ENCODE data around the gene MYO1F.

The MYO1F gene

GRCh38 chr19:8489561-8490394, 87.5 kb downstream of the MYO1F start:
- DNase-seq (no peak), ATAC-seq (no peak)
- peaks cover 39% of the 10 kb centered on the region for H3K4me1 Mint-ChIP-seq
- H3K27me3 Mint-ChIP-seq, result no peaks in the 10 kb centered on the region
- no peak overlapping the region for H3K27ac Mint-ChIP-seq
- no peaks in the 10 kb centered on the region for H3K9me3 Mint-ChIP-seq
- peaks cover 33% of the 10 kb centered on the region for H3K36me3 Mint-ChIP-seq (ENCODE audit: low read depth)
- H3K4me3 Mint-ChIP-seq, result no peak overlapping the region

- no peaks in the 10 kb centered on the region for H3K27me3 Mint-ChIP-seq
- peaks cover 45% of the 10 kb centered on the region for H3K36me3 Mint-ChIP-seq (ENCODE audit: low read depth)
- H3K4me3 Mint-ChIP-seq, result no peak overlapping the region
These were observed 88.9 kb downstream of the MYO1F start for GRCh38 chr19:8488365-8488764.

GRCh38 chr19:8487137-8487851, 89.9 kb downstream of the MYO1F start:
- peaks cover 52% of the 10 kb centered on the region for H3K36me3 Mint-ChIP-seq (ENCODE audit: low read depth)
- peak overlapping the region; percentile 92 for H3K27ac Mint-ChIP-seq
- H3K4me3 Mint-ChIP-seq, result peak overlapping the region; percentile 1
- H3K4me1 Mint-ChIP-seq, result peaks cover 37% of the 10 kb centered on the region
- DNase-seq, result peak; percentile 52
- H3K27me3 Mint-ChIP-seq, result no peaks in the 10 kb centered on the region
- peak; percentile 74 for ATAC-seq
- H3K9me3 Mint-ChIP-seq, result no peaks in the 10 kb centered on the region

More at GRCh38 chr19:8488365-8488764, 88.9 kb downstream of the MYO1F start:
- Mint-ChIP-seq H3K27ac (peak overlapping the region; percentile 92), H3K4me1 (peaks cover 35% of the 10 kb centered on the region), H3K9me3 (no peaks in the 10 kb centered on the region)
- no peak for ATAC-seq
- DNase-seq, result no peak

GRCh38 chr19:8486661-8487136, 90.5 kb downstream of the MYO1F start:
- Mint-ChIP-seq H3K4me1 (peaks cover 40% of the 10 kb centered on the region), H3K27me3 (no peaks in the 10 kb centered on the region), H3K36me3 (ENCODE audit: low read depth) (peaks cover 56% of the 10 kb centered on the region), H3K4me3 (peak overlapping the region; percentile 1), H3K9me3 (no peaks in the 10 kb centered on the region), H3K27ac (peak overlapping the region; percentile 92)
- ATAC-seq (no peak), DNase-seq (no peak)

GRCh38 chr19:8485561-8486371, 91.5 kb downstream of the MYO1F start:
- Mint-ChIP-seq H3K36me3 (ENCODE audit: low read depth) (peaks cover 65% of the 10 kb centered on the region), H3K4me3 (no peak overlapping the region), H3K9me3 (no peaks in the 10 kb centered on the region), H3K27ac (peak overlapping the region; percentile 92), H3K27me3 (no peaks in the 10 kb centered on the region), H3K4me1 (peaks cover 48% of the 10 kb centered on the region)
- no peak for ATAC-seq
- DNase-seq, result no peak

GRCh38 chr19:8484331-8484894, 92.8 kb downstream of the MYO1F start:
- Mint-ChIP-seq H3K27ac (no peak overlapping the region), H3K36me3 (ENCODE audit: low read depth) (peaks cover 71% of the 10 kb centered on the region), H3K4me1 (peaks cover 55% of the 10 kb centered on the region), H3K27me3 (no peaks in the 10 kb centered on the region), H3K9me3 (no peaks in the 10 kb centered on the region), H3K4me3 (no peak overlapping the region)
- no peak for ATAC-seq
- no peak for DNase-seq

GRCh38 chr19:8483165-8483564, 94.1 kb downstream of the MYO1F start:
- DNase-seq (no peak), ATAC-seq (no peak)
- H3K27me3 Mint-ChIP-seq, result no peaks in the 10 kb centered on the region
- H3K27ac Mint-ChIP-seq, result peak overlapping the region; percentile 2
- peaks cover 73% of the 10 kb centered on the region for H3K36me3 Mint-ChIP-seq (ENCODE audit: low read depth)
- peaks cover 66% of the 10 kb centered on the region for H3K4me1 Mint-ChIP-seq
- H3K9me3 Mint-ChIP-seq, result no peaks in the 10 kb centered on the region
- H3K4me3 Mint-ChIP-seq, result no peak overlapping the region

GRCh38 chr19:8482696-8483095, 94.5 kb downstream of the MYO1F start:
- peaks cover 66% of the 10 kb centered on the region for H3K4me1 Mint-ChIP-seq
- H3K36me3 Mint-ChIP-seq (ENCODE audit: low read depth), result peaks cover 73% of the 10 kb centered on the region
- no peak for ATAC-seq
- H3K27me3 Mint-ChIP-seq, result no peaks in the 10 kb centered on the region
- H3K9me3 Mint-ChIP-seq, result no peaks in the 10 kb centered on the region
- H3K27ac Mint-ChIP-seq, result peak overlapping the region; percentile 2
- DNase-seq, result no peak
- H3K4me3 Mint-ChIP-seq, result no peak overlapping the region

GRCh38 chr19:8481616-8482015, 95.6 kb downstream of the MYO1F start:
- H3K9me3 Mint-ChIP-seq, result no peaks in the 10 kb centered on the region
- no peak for DNase-seq
- H3K4me3 Mint-ChIP-seq, result no peak overlapping the region
- ATAC-seq, result no peak
- peak overlapping the region; percentile 70 for H3K27ac Mint-ChIP-seq
- peaks cover 65% of the 10 kb centered on the region for H3K4me1 Mint-ChIP-seq
- no peaks in the 10 kb centered on the region for H3K27me3 Mint-ChIP-seq
- peaks cover 71% of the 10 kb centered on the region for H3K36me3 Mint-ChIP-seq (ENCODE audit: low read depth)

GRCh38 chr19:8481201-8481600, 96.0 kb downstream of the MYO1F start:
- Mint-ChIP-seq H3K36me3 (ENCODE audit: low read depth) (peaks cover 70% of the 10 kb centered on the region), H3K27me3 (no peaks in the 10 kb centered on the region), H3K9me3 (no peaks in the 10 kb centered on the region), H3K27ac (peak overlapping the region; percentile 70), H3K4me3 (no peak overlapping the region), H3K4me1 (peaks cover 65% of the 10 kb centered on the region)
- ATAC-seq (peak; percentile 9), DNase-seq (no peak)

GRCh38 chr19:8478598-8478997, 98.6 kb downstream of the MYO1F start:
- H3K27me3 Mint-ChIP-seq, result no peaks in the 10 kb centered on the region
- no peak for ATAC-seq
- peaks cover 74% of the 10 kb centered on the region for H3K36me3 Mint-ChIP-seq (ENCODE audit: low read depth)
- no peak for DNase-seq
- no peaks in the 10 kb centered on the region for H3K9me3 Mint-ChIP-seq
- H3K27ac Mint-ChIP-seq, result peak overlapping the region; percentile 40
- H3K4me1 Mint-ChIP-seq, result peaks cover 70% of the 10 kb centered on the region
- no peak overlapping the region for H3K4me3 Mint-ChIP-seq

- Mint-ChIP-seq H3K27ac (peak overlapping the region; percentile 40), H3K27me3 (no peaks in the 10 kb centered on the region), H3K36me3 (ENCODE audit: low read depth) (peaks cover 73% of the 10 kb centered on the region), H3K4me1 (peaks cover 76% of the 10 kb centered on the region), H3K9me3 (no peaks in the 10 kb centered on the region), H3K4me3 (no peak overlapping the region)
- ATAC-seq, result no peak
- DNase-seq, result no peak
These were observed 99.4 kb downstream of the MYO1F start for GRCh38 chr19:8477889-8478288.

GRCh38 chr19:8476524-8476923, 100.7 kb downstream of the MYO1F start:
- no peak overlapping the region for H3K4me3 Mint-ChIP-seq
- H3K36me3 Mint-ChIP-seq (ENCODE audit: low read depth), result peaks cover 72% of the 10 kb centered on the region
- no peaks in the 10 kb centered on the region for H3K9me3 Mint-ChIP-seq
- H3K27ac Mint-ChIP-seq, result peak overlapping the region; percentile 53
- DNase-seq (no peak), ATAC-seq (peak; percentile 19)
- H3K4me1 Mint-ChIP-seq, result peaks cover 74% of the 10 kb centered on the region
- H3K27me3 Mint-ChIP-seq, result no peaks in the 10 kb centered on the region

- H3K9me3 Mint-ChIP-seq, result no peaks in the 10 kb centered on the region
- peaks cover 74% of the 10 kb centered on the region for H3K36me3 Mint-ChIP-seq (ENCODE audit: low read depth)
- no peak overlapping the region for H3K27ac Mint-ChIP-seq
- no peaks in the 10 kb centered on the region for H3K27me3 Mint-ChIP-seq
- no peak overlapping the region for H3K4me3 Mint-ChIP-seq
- DNase-seq, result no peak
- no peak for ATAC-seq
- H3K4me1 Mint-ChIP-seq, result peaks cover 63% of the 10 kb centered on the region
These were observed 102.2 kb downstream of the MYO1F start for GRCh38 chr19:8475005-8475404.

Measured in activated naive CD8-positive, alpha-beta T cell treated with anti-CD3 and anti-CD28 coated beads, Interleukin-2, amount 50 U/mL, for 24 hours (primary cell).